Fibroblast of pulmonary artery (primary cell): ENCODE measurements around the gene DVL2.

ENCODE experiments used
- DNase-seq: peaks from one replicate; pipeline ENCODE4 v3.0.0-alpha.2; 2010; ENCODE audit warnings: low read depth
- H3K4me3 ChIP-seq: replicated peaks from 2 replicates; pipeline ENCODE4 v1.5.1; 2011; ENCODE audit warnings: low read depth, mild to moderate bottlenecking, control low read depth, low read length, moderate library complexity
- TF ChIP-seq, protein P1 (sequence below): IDR thresholded peaks from 2 replicates; pipeline ENCODE4 v1.5.1; 2011; ENCODE audit warnings: mild to moderate bottlenecking, control low read depth, low read length, inconsistent platforms; ENCODE audit errors: missing control alignments

Gene DVL2

GRCh38 chr17:7222093-7222971, 12.0 kb downstream of the DVL2 start:
- DNase-seq = no peak
- H3K4me3 ChIP-seq = no peak overlapping the region
- TF ChIP-seq, protein P1, sequence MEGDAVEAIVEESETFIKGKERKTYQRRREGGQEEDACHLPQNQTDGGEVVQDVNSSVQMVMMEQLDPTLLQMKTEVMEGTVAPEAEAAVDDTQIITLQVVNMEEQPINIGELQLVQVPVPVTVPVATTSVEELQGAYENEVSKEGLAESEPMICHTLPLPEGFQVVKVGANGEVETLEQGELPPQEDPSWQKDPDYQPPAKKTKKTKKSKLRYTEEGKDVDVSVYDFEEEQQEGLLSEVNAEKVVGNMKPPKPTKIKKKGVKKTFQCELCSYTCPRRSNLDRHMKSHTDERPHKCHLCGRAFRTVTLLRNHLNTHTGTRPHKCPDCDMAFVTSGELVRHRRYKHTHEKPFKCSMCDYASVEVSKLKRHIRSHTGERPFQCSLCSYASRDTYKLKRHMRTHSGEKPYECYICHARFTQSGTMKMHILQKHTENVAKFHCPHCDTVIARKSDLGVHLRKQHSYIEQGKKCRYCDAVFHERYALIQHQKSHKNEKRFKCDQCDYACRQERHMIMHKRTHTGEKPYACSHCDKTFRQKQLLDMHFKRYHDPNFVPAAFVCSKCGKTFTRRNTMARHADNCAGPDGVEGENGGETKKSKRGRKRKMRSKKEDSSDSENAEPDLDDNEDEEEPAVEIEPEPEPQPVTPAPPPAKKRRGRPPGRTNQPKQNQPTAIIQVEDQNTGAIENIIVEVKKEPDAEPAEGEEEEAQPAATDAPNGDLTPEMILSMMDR = no peak

DNA sequence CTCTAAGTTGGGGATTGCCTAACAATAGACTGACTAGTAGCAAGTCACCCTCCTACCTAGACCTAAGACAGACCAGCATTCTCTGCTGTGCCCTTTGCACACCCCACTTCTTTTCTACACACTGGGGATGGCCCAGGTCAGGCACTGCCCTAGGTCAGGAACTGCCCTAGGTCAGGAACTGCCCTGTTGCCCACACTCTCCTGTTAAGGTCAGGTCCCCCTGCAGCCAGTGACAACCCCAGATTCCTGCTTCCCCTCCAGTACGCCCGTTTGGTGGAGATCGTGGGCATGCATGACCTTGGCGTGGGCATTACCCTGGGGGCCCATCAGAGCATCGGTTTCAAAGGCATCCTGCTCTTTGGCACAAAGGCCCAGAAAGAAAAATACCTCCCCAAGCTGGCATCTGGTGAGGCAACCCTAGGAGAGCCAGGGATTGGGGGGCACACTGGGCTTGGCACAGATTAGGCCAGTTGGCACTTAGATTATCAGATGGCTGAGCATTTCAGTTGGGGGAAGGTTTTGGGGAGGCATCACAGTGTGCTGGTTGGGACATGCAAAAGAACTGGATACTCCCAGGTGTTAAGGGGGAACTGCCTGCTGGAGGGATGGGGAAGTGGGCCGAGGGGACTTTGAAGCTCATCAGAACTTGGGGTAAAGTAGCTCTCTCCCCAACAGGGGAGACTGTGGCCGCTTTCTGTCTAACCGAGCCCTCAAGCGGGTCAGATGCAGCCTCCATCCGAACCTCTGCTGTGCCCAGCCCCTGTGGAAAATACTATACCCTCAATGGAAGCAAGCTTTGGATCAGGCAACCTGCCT, 12.8 kb downstream of the DVL2 start:
- no peak for DNase-seq
- no peak overlapping the region for H3K4me3 ChIP-seq
- TF ChIP-seq, protein P1 = no peak

DNA sequence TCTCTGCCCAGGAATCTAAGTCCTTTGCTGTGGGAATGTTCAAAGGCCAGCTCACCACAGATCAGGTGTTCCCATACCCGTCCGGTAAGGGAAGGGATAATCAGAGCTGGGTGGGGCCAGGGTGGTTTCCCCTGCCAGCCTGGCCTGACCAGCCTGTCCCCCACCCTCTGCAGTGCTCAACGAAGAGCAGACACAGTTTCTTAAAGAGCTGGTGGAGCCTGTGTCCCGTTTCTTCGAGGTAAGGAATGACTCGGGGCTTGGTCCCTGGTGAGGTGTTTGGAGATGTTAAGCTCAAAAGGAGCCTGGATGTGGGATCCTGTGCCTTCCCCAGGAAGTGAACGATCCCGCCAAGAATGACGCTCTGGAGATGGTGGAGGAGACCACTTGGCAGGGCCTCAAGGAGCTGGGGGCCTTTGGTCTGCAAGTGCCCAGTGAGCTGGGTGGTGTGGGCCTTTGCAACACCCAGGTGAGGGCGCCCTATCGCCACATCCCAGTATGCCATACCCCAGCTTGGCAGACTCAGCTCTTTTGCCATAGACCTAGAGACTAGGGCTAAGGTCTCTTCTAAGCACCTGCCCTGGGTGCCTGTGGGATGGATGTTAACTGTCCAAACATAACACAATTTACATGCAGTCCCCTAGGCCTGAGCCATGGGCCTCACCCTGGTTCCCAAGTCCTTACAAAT, 13.6 kb downstream of the DVL2 start:
- TF ChIP-seq, protein P1 = peak; percentile 48
- DNase-seq = peak; percentile 73
- H3K4me3 ChIP-seq = peak overlapping the region; percentile 76

DNA sequence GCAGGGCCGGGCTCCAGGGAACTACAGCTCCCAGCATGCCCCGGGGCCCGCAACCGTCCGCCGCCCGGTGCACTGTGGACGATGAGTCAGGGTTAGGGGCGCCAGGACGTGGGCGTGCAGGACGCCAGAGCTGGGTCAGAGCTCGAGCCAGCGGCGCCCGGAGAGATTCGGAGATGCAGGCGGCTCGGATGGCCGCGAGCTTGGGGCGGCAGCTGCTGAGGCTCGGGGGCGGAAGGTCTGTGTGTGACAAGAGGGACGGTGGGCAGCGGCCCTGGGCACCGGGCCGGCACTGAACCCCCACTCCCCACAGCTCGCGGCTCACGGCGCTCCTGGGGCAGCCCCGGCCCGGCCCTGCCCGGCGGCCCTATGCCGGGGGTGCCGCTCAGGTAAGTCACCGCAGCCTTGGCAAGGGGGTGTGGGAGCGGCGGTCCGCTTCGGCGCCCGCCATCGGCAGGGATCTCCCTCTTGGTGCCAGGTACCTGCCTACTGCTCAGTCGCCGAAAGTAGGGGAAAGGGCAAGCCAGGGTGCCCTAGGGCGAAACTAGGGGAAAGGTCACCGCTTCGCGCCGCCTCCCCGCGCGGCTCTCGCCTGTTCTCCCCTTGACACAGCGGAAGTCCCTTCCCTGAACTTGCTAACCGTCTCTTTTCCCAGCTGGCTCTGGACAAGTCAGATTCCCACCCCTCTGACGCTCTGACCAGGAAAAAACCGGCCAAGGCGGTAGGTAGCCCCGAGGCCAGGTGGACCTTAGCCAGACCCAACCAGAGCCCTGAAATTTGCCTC, 14.3 kb downstream of the DVL2 start, which contains the start of the genes ACADVL and DLG4:
Gene ACADVL, plus strand, starts transcription at position 127 of the 781 bp plus-strand sequence. Its CDS starts 47 bp downstream, at position 174.
Gene DLG4, minus strand, starts transcription at position 25 of the 781 bp plus-strand sequence.
- H3K4me3 ChIP-seq = peak within 1 kb of the TSS; percentile 76
- peak; percentile 88 for DNase-seq
- TF ChIP-seq, protein P1 = no peak

- TF ChIP-seq, protein P1 = no peak
- H3K4me3 ChIP-seq = peak overlapping the region; percentile 76
- DNase-seq = no peak
These were observed 15.0 kb downstream of the DVL2 start for GRCh38 chr17:7219229-7219811.
